Body of pancreas (tissue), 4 donors: ENCODE results near the gene LOXL3.
"Not testable (repeated sequence)": the region's sequence is repeated elsewhere in the genome, so short reads cannot be mapped to it uniquely, and the experiment has no call there.

Experiments used
- POLR2A ChIP-seq, 3 donors: fragments of 450-650 bp; IDR thresholded peaks; one replicate each; pipeline ENCODE4 v1.6.1; 2016; ENCODE audit warnings: antibody characterized with exemption in 3 of 3, mild to moderate bottlenecking in 2 of 3
- TF ChIP-seq, protein P1 (sequence below), 7 experiments: fragments of 450-650 bp in 4 of 7; fragments of 200-600 bp in 3 of 7; sonication (generic) in 3 of 7; IDR thresholded peaks; one replicate each; pipeline ENCODE4 v1.5.1; 2016 to 2019; ENCODE audit warnings: antibody characterized with exemption in 7 of 7

- TF ChIP-seq POLR2A (IDR thresholded peaks at IDR 0.05) = not testable (repeated sequence)
- TF ChIP-seq, protein P1, sequence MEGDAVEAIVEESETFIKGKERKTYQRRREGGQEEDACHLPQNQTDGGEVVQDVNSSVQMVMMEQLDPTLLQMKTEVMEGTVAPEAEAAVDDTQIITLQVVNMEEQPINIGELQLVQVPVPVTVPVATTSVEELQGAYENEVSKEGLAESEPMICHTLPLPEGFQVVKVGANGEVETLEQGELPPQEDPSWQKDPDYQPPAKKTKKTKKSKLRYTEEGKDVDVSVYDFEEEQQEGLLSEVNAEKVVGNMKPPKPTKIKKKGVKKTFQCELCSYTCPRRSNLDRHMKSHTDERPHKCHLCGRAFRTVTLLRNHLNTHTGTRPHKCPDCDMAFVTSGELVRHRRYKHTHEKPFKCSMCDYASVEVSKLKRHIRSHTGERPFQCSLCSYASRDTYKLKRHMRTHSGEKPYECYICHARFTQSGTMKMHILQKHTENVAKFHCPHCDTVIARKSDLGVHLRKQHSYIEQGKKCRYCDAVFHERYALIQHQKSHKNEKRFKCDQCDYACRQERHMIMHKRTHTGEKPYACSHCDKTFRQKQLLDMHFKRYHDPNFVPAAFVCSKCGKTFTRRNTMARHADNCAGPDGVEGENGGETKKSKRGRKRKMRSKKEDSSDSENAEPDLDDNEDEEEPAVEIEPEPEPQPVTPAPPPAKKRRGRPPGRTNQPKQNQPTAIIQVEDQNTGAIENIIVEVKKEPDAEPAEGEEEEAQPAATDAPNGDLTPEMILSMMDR (IDR thresholded peaks at IDR 0.05) = not testable (repeated sequence)
Observed at GRCh38 chr2:74561022-74561421, 7.3 kb upstream of the LOXL3 start.
